ENCODE data around the gene KRTAP10-1.
A peak's percentile ranks its signal among the peaks of the same experiment; 100 is the strongest.

KRTAP10-1 gene

GRCh38 chr21:44499631-44500030 lies 40.4 kb downstream of the KRTAP10-1 start:
- DNase-seq (no peak), ATAC-seq (replicated peaks) (no peak)
- Mint-ChIP-seq H3K36me3 (ENCODE audit: insufficient read depth) (no peaks in the 10 kb centered on the region), H3K4me3 (no peak overlapping the region), H3K27me3 (peaks cover 30 to 53% of the 10 kb centered on the region in 2 donors), H3K4me1 (ENCODE audit: low read depth in 2 of 2) (no peaks in the 10 kb centered on the region), H3K27ac (no peak overlapping the region), H3K9me3 (no peaks in the 10 kb centered on the region)

- H3K36me3 Mint-ChIP-seq (ENCODE audit: insufficient read depth): no peaks in the 10 kb centered on the region
- DNase-seq (no peak), ATAC-seq (replicated peaks) (no peak)
- H3K9me3 Mint-ChIP-seq: no peaks in the 10 kb centered on the region
- H3K4me3 Mint-ChIP-seq: no peak overlapping the region
- H3K4me1 Mint-ChIP-seq (ENCODE audit: low read depth in 2 of 2): no peaks in the 10 kb centered on the region
- peaks cover 30 to 56% of the 10 kb centered on the region in 2 donors for H3K27me3 Mint-ChIP-seq
- H3K27ac Mint-ChIP-seq: no peak overlapping the region
Observed at GRCh38 chr21:44499211-44499560, 40.8 kb downstream of the KRTAP10-1 start.

- ATAC-seq (replicated peaks) (no peak), DNase-seq (no peak)
- H3K4me3 Mint-ChIP-seq: no peak overlapping the region
- H3K4me1 Mint-ChIP-seq (ENCODE audit: low read depth in 2 of 2): no peaks in the 10 kb centered on the region
- H3K36me3 Mint-ChIP-seq (ENCODE audit: insufficient read depth): no peaks in the 10 kb centered on the region
- no peak overlapping the region for H3K27ac Mint-ChIP-seq
- H3K9me3 Mint-ChIP-seq: no peaks in the 10 kb centered on the region
- peaks cover 30 to 58% of the 10 kb centered on the region in 2 donors for H3K27me3 Mint-ChIP-seq
Observed at GRCh38 chr21:44498280-44499210, 41.5 kb downstream of the KRTAP10-1 start.

GRCh38 chr21:44497703-44498126 lies 42.3 kb downstream of the KRTAP10-1 start:
- Mint-ChIP-seq H3K27me3 (peaks cover 37 to 65% of the 10 kb centered on the region in 2 donors), H3K9me3 (peaks cover 1 to 8% of the 10 kb centered on the region in 2 donors), H3K4me3 (no peak overlapping the region), H3K36me3 (ENCODE audit: insufficient read depth) (no peaks in the 10 kb centered on the region), H3K4me1 (ENCODE audit: low read depth in 2 of 2) (no peaks in the 10 kb centered on the region), H3K27ac (peak overlapping the region in 1 of 2 donors; percentile 62)
- DNase-seq (no peak), ATAC-seq (replicated peaks) (no peak)

DNA sequence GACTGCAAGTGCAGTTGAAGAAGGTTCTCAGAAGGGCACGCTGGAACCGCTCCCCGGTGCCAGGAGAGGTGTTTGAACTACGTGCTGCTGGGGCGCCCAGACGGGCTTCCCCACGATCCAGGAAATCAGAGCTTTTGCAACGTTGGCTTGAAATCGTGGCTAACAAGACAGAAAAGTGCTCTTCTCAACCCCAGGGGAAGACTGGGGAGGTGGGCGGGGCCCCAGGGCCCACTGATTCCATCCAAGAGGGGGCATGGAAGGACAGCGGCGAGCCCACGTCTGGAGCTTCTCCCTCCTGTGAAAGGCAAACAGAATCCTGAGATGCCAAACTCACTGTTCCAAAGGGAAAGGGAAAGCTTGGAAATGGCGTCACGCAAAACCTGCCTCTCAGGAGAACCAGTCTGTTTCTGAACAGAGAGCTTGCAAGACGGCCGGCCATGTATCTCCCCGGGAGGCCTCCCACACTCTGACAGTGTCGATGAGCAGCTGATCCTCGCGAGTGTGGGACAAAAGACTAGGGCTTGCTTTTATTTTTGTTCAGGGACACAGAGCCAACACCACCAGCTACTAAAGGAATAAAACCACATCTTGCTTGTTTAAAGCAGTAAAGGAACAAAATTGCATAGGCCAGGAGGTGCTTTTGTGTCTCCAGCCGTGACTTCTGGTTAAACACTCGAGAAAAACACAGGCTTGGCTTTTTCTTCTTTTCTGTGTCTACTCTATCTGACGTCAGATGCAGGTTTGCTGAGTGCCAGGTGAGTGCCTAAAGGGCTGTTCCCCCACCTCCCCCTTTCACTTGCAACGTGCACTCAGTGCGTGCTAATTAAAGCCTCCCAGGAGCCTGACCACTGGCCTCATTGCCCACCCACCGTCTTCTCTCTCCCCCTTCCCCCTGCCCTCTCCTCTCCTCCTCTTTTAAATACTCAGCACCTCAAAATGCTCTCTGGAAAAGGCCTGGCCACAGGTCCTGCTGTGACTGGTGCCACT lies 43.1 kb downstream of the KRTAP10-1 start:
- no peak overlapping the region for H3K4me3 Mint-ChIP-seq
- no peak for DNase-seq

GRCh38 chr21:44495611-44496563 lies 44.1 kb downstream of the KRTAP10-1 start:
- Mint-ChIP-seq H3K4me1 (ENCODE audit: low read depth in 2 of 2) (no peaks in the 10 kb centered on the region), H3K27me3 (peaks cover 50 to 70% of the 10 kb centered on the region in 2 donors), H3K36me3 (ENCODE audit: insufficient read depth) (no peaks in the 10 kb centered on the region), H3K9me3 (peaks cover 1 to 9% of the 10 kb centered on the region in 2 donors), H3K4me3 (no peak overlapping the region), H3K27ac (no peak overlapping the region)
- DNase-seq (no peak), ATAC-seq (replicated peaks) (no peak)

More for the DNA sequence above, 43.1 kb downstream of the KRTAP10-1 start:
- H3K27me3 Mint-ChIP-seq: peaks cover 46 to 66% of the 10 kb centered on the region in 2 donors
- ATAC-seq (replicated peaks): no peak
- peaks cover 1 to 9% of the 10 kb centered on the region in 2 donors for H3K9me3 Mint-ChIP-seq
- H3K27ac Mint-ChIP-seq: peak overlapping the region in 1 of 2 donors; percentile 62
- no peaks in the 10 kb centered on the region for H3K36me3 Mint-ChIP-seq (ENCODE audit: insufficient read depth)
- no peaks in the 10 kb centered on the region for H3K4me1 Mint-ChIP-seq (ENCODE audit: low read depth in 2 of 2)

DNA sequence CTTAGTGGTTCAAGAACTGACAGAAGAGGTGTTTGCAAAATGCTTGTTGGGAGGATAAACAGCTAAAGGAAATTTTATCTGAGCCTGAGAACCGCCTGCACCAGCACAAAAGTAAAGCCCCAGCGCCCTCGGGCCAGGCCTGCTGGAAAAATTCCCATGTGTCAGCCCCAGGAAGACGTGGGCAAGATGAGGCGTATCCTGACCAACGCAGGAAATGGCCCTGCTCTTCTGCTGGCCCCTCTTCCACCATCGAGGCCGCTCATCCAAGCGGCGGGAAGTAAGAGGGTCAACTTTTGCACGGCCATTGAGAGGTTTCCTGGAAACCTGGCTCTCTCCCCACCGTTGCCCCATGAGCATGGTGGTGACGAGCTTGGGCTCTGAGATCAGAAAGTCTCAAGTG lies 45.0 kb downstream of the KRTAP10-1 start:
- no peaks in the 10 kb centered on the region for H3K4me1 Mint-ChIP-seq (ENCODE audit: low read depth in 2 of 2)
- peaks cover 50 to 78% of the 10 kb centered on the region in 2 donors for H3K27me3 Mint-ChIP-seq
- no peak for ATAC-seq (replicated peaks)
- no peak overlapping the region for H3K27ac Mint-ChIP-seq
- peaks cover 1 to 9% of the 10 kb centered on the region in 2 donors for H3K9me3 Mint-ChIP-seq
- no peak for DNase-seq
- H3K36me3 Mint-ChIP-seq (ENCODE audit: insufficient read depth): no peaks in the 10 kb centered on the region
- no peak overlapping the region for H3K4me3 Mint-ChIP-seq

- peaks cover 51 to 83% of the 10 kb centered on the region in 2 donors for H3K27me3 Mint-ChIP-seq
- H3K9me3 Mint-ChIP-seq: peaks cover 1 to 9% of the 10 kb centered on the region in 2 donors
- no peaks in the 10 kb centered on the region for H3K4me1 Mint-ChIP-seq (ENCODE audit: low read depth in 2 of 2)
- no peak overlapping the region for H3K4me3 Mint-ChIP-seq
- no peak overlapping the region for H3K27ac Mint-ChIP-seq
- H3K36me3 Mint-ChIP-seq (ENCODE audit: insufficient read depth): no peaks in the 10 kb centered on the region
- ATAC-seq (replicated peaks): no peak
- no peak for DNase-seq
Observed at GRCh38 chr21:44494418-44494817, 45.6 kb downstream of the KRTAP10-1 start.

DNA sequence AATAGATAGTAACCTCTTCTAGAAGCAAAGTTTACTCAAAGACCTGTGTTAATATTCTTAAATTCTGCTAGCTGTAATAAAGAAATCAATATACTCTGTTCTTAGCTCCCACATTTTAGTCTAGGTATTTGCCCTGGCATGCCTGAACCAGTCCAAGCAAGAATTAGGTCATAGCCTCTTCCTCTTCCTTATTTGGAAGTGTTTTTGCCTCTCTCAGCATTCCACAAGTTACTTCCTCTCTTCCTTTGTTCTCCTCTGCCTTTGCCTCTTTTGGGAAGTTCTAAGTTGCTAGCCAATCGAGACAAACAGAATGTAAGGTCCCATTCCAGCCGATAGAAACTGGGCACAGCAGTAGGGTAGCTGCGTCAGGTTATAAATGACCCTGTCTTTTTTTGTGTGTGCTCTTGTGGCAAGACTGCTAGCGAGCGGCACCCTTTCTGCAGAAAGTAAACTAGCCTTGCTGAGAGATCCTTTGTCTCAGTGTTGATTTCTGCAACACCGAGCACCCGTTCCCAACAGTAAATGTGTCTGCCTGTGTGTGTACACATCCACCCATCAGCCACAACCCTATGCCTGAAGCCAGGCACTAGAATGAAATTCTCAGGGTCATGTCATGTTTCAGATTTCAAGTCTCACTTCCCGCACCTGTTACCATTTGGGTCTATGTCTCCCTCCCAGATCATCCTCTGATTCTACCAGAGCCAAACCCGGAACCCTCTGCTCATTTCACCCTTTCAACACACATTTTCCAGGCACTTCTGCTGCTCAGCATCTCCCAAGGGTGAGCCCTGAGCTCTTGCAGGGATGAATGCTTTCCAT lies 47.2 kb downstream of the KRTAP10-1 start:
- DNase-seq (no peak), ATAC-seq (replicated peaks) (no peak)
- Mint-ChIP-seq H3K9me3 (peaks cover 1 to 9% of the 10 kb centered on the region in 2 donors), H3K4me3 (no peak overlapping the region), H3K27ac (no peak overlapping the region), H3K27me3 (peaks cover 55 to 84% of the 10 kb centered on the region in 2 donors), H3K4me1 (ENCODE audit: low read depth in 2 of 2) (no peaks in the 10 kb centered on the region), H3K36me3 (ENCODE audit: insufficient read depth) (no peaks in the 10 kb centered on the region)

DNA sequence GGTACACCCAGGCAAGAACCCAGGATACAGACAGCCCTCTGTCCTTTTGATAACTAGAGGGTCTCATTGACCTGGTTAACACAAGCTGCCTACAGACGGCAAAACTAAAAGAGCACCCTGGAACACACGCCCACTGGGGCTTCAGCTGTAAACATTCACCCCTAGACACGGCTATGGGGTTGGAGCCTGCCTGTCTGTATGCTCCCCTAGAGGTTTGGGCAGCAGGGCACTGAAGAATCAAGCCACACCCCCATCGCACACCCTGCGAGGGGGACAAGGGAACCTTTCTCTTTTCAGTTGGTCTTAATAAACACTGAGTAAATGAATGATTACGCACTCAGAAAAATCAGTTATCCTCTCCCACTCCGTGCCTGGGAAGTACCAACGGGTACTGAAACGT lies 49.2 kb downstream of the KRTAP10-1 start:
- no peak overlapping the region for H3K4me3 Mint-ChIP-seq
- H3K4me1 Mint-ChIP-seq (ENCODE audit: low read depth in 2 of 2): no peaks in the 10 kb centered on the region
- H3K9me3 Mint-ChIP-seq: peaks cover 1 to 9% of the 10 kb centered on the region in 2 donors
- ATAC-seq (replicated peaks): no peak
- H3K27me3 Mint-ChIP-seq: peaks cover 44 to 75% of the 10 kb centered on the region in 2 donors
- no peaks in the 10 kb centered on the region for H3K36me3 Mint-ChIP-seq (ENCODE audit: insufficient read depth)
- no peak overlapping the region for H3K27ac Mint-ChIP-seq
- DNase-seq: no peak

GRCh38 chr21:44490405-44490804 lies 49.6 kb downstream of the KRTAP10-1 start:
- no peak for ATAC-seq (replicated peaks)

DNA sequence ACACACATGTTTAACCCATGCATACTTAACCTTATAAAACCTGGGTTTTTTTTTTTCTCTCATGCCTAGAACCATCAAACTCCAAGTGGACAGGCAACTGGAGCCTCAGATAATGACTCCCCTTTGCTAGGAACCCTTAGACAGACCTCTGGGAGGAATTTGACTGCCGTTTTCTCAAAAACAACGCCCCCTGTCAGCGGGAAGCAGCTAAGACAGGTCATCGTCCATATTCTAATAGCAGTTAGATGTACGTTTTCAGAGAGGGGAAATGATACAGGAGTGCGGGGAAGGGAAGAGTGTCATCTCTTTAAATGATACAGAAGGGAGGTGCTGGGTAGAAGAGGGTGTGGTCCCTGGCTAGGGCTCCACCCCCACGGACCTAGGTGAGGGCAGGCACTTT lies 50.0 kb downstream of the KRTAP10-1 start:
- peaks cover 3% of the 10 kb centered on the region for H3K36me3 Mint-ChIP-seq (ENCODE audit: insufficient read depth)
- H3K4me3 Mint-ChIP-seq: no peak overlapping the region
- DNase-seq (no peak), ATAC-seq (replicated peaks) (no peak)
- H3K27me3 Mint-ChIP-seq: peaks cover 41 to 73% of the 10 kb centered on the region in 2 donors
- H3K4me1 Mint-ChIP-seq (ENCODE audit: low read depth in 2 of 2): no peaks in the 10 kb centered on the region
- H3K27ac Mint-ChIP-seq: no peak overlapping the region
- H3K9me3 Mint-ChIP-seq: peaks cover 1 to 9% of the 10 kb centered on the region in 2 donors

More at GRCh38 chr21:44490405-44490804, 49.6 kb downstream of the KRTAP10-1 start:
- Mint-ChIP-seq H3K27ac (no peak overlapping the region), H3K36me3 (ENCODE audit: insufficient read depth) (peaks cover under 1% of the 10 kb centered on the region), H3K9me3 (peaks cover 1 to 9% of the 10 kb centered on the region in 2 donors), H3K27me3 (peaks cover 40 to 73% of the 10 kb centered on the region in 2 donors), H3K4me3 (no peak overlapping the region), H3K4me1 (ENCODE audit: low read depth in 2 of 2) (no peaks in the 10 kb centered on the region)
- DNase-seq: no peak
